Activated CD8-positive, alpha-beta memory T cell treated with anti-CD3 and anti-CD28 coated beads, Interleukin-2, amount 50 U/mL, for 24 hours (primary cell): ENCODE measurements around the gene FLAD1.
A peak's percentile ranks its signal among the peaks of the same experiment; 100 is the strongest.

Experiments
- DNase-seq: peaks from one replicate; pipeline ENCODE4 v3.0.0-alpha.2; 2020; ENCODE audit errors: extremely low read depth

Gene FLAD1

GRCh38 chr1:154952664-154953063 lies 30.5 kb upstream of the FLAD1 start:
- no peak for DNase-seq

GRCh38 chr1:154953611-154954038 lies 29.5 kb upstream of the FLAD1 start:
- DNase-seq: no peak

- DNase-seq: no peak
Measured at GRCh38 chr1:154954541-154954940, 28.6 kb upstream of the FLAD1 start.

- DNase-seq: peak; percentile 65
Measured at GRCh38 chr1:154955039-154955717, 28.0 kb upstream of the FLAD1 start.

- DNase-seq: peak; percentile 64
Measured at GRCh38 chr1:154955718-154956543, 27.2 kb upstream of the FLAD1 start, which contains the start of gene PBXIP1. Gene PBXIP1 (minus strand): TSS chr1:154956099. CDS start chr1:154953721, 2,378 bp downstream.

GRCh38 chr1:154956544-154956941 lies 26.6 kb upstream of the FLAD1 start:
- no peak for DNase-seq

GRCh38 chr1:154957091-154957657 lies 26.0 kb upstream of the FLAD1 start:
- DNase-seq: no peak

- DNase-seq: no peak
Measured at GRCh38 chr1:154958036-154958435, 25.1 kb upstream of the FLAD1 start.

GRCh38 chr1:154958681-154959425 lies 24.3 kb upstream of the FLAD1 start:
- no peak for DNase-seq

GRCh38 chr1:154959426-154959780 lies 23.7 kb upstream of the FLAD1 start:
- DNase-seq: no peak

- no peak for DNase-seq
Measured at GRCh38 chr1:154960446-154961136, 22.6 kb upstream of the FLAD1 start.

GRCh38 chr1:154961207-154962155 lies 21.7 kb upstream of the FLAD1 start, which contains the start of gene PYGO2:
Gene PYGO2 (minus strand): TSS chr1:154961782. CDS start chr1:154961576, 206 bp downstream.
- peak; percentile 58 for DNase-seq

- no peak for DNase-seq
Measured at GRCh38 chr1:154962156-154962749, 20.9 kb upstream of the FLAD1 start.

- no peak for DNase-seq
Measured at GRCh38 chr1:154962795-154963330, 20.3 kb upstream of the FLAD1 start.

- no peak for DNase-seq
Measured at GRCh38 chr1:154963643-154964042, 19.5 kb upstream of the FLAD1 start.

- DNase-seq: no peak
Measured at GRCh38 chr1:154964359-154964758, 18.8 kb upstream of the FLAD1 start.

GRCh38 chr1:154966111-154966510 lies 17.0 kb upstream of the FLAD1 start:
- DNase-seq: no peak

GRCh38 chr1:154967331-154967950 lies 15.7 kb upstream of the FLAD1 start:
- DNase-seq: no peak

GRCh38 chr1:154968731-154969130 lies 14.4 kb upstream of the FLAD1 start:
- DNase-seq: no peak
